ENCODE results near the gene POC1B.
A peak's percentile ranks its signal among the peaks of the same experiment; 100 is the strongest.

POC1B gene

GRCh38 chr12:89525824-89526770 lies at the start of gene POC1B:
POC1B (minus strand) TSS chr12:89526047; CDS start chr12:89525895, 152 bp downstream.
- H3K4me1 ChIP-seq (ENCODE audit: insufficient read depth, insufficient read length), result no peaks in the 10 kb centered on the region
- no peaks in the 10 kb centered on the region for H3K27me3 ChIP-seq (ENCODE audit: insufficient read depth, insufficient read length)
- H3K9me3 ChIP-seq (ENCODE audit: insufficient read depth, low read length), result no peaks in the 10 kb centered on the region
- peaks cover 12% of the 10 kb centered on the region for H3K36me3 ChIP-seq (ENCODE audit: insufficient read depth, insufficient read length, low read length)
- H3K9ac ChIP-seq (ENCODE audit: insufficient read length, low read depth), result peak within 1 kb of the TSS; percentile 87
- TF ChIP-seq ZNF274 (IDR thresholded peaks at IDR 0.05; ENCODE audit: low read depth, low read length) (no peak), YY1 (IDR thresholded peaks at IDR 0.05; ENCODE audit: insufficient read depth, insufficient read length) (no peak), SUZ12 (IDR thresholded peaks at IDR 0.05; ENCODE audit: extremely low read depth, insufficient read depth, insufficient read length) (no peak)
- peak; percentile 66 for DNase-seq (ENCODE audit: low read depth, low spot score)
- peak within 1 kb of the TSS; percentile 77 for H3K4me3 ChIP-seq (ENCODE audit: insufficient read length, low read depth)

GRCh38 chr12:89575374-89575773 lies 49.5 kb upstream of the POC1B start:
- no peak for DNase-seq (ENCODE audit: low read depth, low spot score)
- H3K4me3 ChIP-seq (ENCODE audit: insufficient read length, low read depth), result no peak overlapping the region
- H3K27me3 ChIP-seq (ENCODE audit: insufficient read depth, insufficient read length), result no peaks in the 10 kb centered on the region
- TF ChIP-seq SUZ12 (IDR thresholded peaks at IDR 0.05; ENCODE audit: extremely low read depth, insufficient read depth, insufficient read length) (no peak), YY1 (IDR thresholded peaks at IDR 0.05; ENCODE audit: insufficient read depth, insufficient read length) (no peak), ZNF274 (IDR thresholded peaks at IDR 0.05; ENCODE audit: low read depth, low read length) (no peak)
- H3K9ac ChIP-seq (ENCODE audit: insufficient read length, low read depth), result no peak overlapping the region
- no peaks in the 10 kb centered on the region for H3K36me3 ChIP-seq (ENCODE audit: insufficient read depth, insufficient read length, low read length)
- H3K4me1 ChIP-seq (ENCODE audit: insufficient read depth, insufficient read length), result no peaks in the 10 kb centered on the region
- H3K9me3 ChIP-seq (ENCODE audit: insufficient read depth, low read length), result no peaks in the 10 kb centered on the region

- Histone ChIP-seq H3K9me3 (ENCODE audit: insufficient read depth, low read length) (no peaks in the 10 kb centered on the region), H3K36me3 (ENCODE audit: insufficient read depth, insufficient read length, low read length) (no peaks in the 10 kb centered on the region), H3K9ac (ENCODE audit: insufficient read length, low read depth) (no peak overlapping the region), H3K27me3 (ENCODE audit: insufficient read depth, insufficient read length) (no peaks in the 10 kb centered on the region), H3K4me1 (ENCODE audit: insufficient read depth, insufficient read length) (no peaks in the 10 kb centered on the region), H3K4me3 (ENCODE audit: insufficient read length, low read depth) (no peak overlapping the region)
- TF ChIP-seq YY1 (IDR thresholded peaks at IDR 0.05; ENCODE audit: insufficient read depth, insufficient read length), result no peak
- TF ChIP-seq SUZ12 (IDR thresholded peaks at IDR 0.05; ENCODE audit: extremely low read depth, insufficient read depth, insufficient read length), result no peak
- TF ChIP-seq ZNF274 (IDR thresholded peaks at IDR 0.05; ENCODE audit: low read depth, low read length), result no peak
- DNase-seq (ENCODE audit: low read depth, low spot score), result no peak
Observed at GRCh38 chr12:89574736-89575208, 48.9 kb upstream of the POC1B start.

GRCh38 chr12:89573051-89573810 lies 47.4 kb upstream of the POC1B start:
- no peaks in the 10 kb centered on the region for H3K9me3 ChIP-seq (ENCODE audit: insufficient read depth, low read length)
- H3K27me3 ChIP-seq (ENCODE audit: insufficient read depth, insufficient read length), result no peaks in the 10 kb centered on the region
- H3K4me1 ChIP-seq (ENCODE audit: insufficient read depth, insufficient read length), result no peaks in the 10 kb centered on the region
- no peak overlapping the region for H3K4me3 ChIP-seq (ENCODE audit: insufficient read length, low read depth)
- no peaks in the 10 kb centered on the region for H3K36me3 ChIP-seq (ENCODE audit: insufficient read depth, insufficient read length, low read length)
- DNase-seq (ENCODE audit: low read depth, low spot score), result no peak
- TF ChIP-seq SUZ12 (IDR thresholded peaks at IDR 0.05; ENCODE audit: extremely low read depth, insufficient read depth, insufficient read length) (no peak), YY1 (IDR thresholded peaks at IDR 0.05; ENCODE audit: insufficient read depth, insufficient read length) (no peak), ZNF274 (IDR thresholded peaks at IDR 0.05; ENCODE audit: low read depth, low read length) (no peak)
- no peak overlapping the region for H3K9ac ChIP-seq (ENCODE audit: insufficient read length, low read depth)

- H3K36me3 ChIP-seq (ENCODE audit: insufficient read depth, insufficient read length, low read length), result no peaks in the 10 kb centered on the region
- no peak for TF ChIP-seq ZNF274 (IDR thresholded peaks at IDR 0.05; ENCODE audit: low read depth, low read length)
- TF ChIP-seq SUZ12 (IDR thresholded peaks at IDR 0.05; ENCODE audit: extremely low read depth, insufficient read depth, insufficient read length), result no peak
- TF ChIP-seq YY1 (IDR thresholded peaks at IDR 0.05; ENCODE audit: insufficient read depth, insufficient read length), result no peak
- no peaks in the 10 kb centered on the region for H3K4me1 ChIP-seq (ENCODE audit: insufficient read depth, insufficient read length)
- no peaks in the 10 kb centered on the region for H3K9me3 ChIP-seq (ENCODE audit: insufficient read depth, low read length)
- no peak for DNase-seq (ENCODE audit: low read depth, low spot score)
- no peak overlapping the region for H3K4me3 ChIP-seq (ENCODE audit: insufficient read length, low read depth)
- H3K9ac ChIP-seq (ENCODE audit: insufficient read length, low read depth), result no peak overlapping the region
- no peaks in the 10 kb centered on the region for H3K27me3 ChIP-seq (ENCODE audit: insufficient read depth, insufficient read length)
Observed at GRCh38 chr12:89571491-89572195, 45.8 kb upstream of the POC1B start.

- Histone ChIP-seq H3K9me3 (ENCODE audit: insufficient read depth, low read length) (no peaks in the 10 kb centered on the region), H3K27me3 (ENCODE audit: insufficient read depth, insufficient read length) (no peaks in the 10 kb centered on the region), H3K9ac (ENCODE audit: insufficient read length, low read depth) (no peak overlapping the region), H3K36me3 (ENCODE audit: insufficient read depth, insufficient read length, low read length) (no peaks in the 10 kb centered on the region), H3K4me3 (ENCODE audit: insufficient read length, low read depth) (no peak overlapping the region), H3K4me1 (ENCODE audit: insufficient read depth, insufficient read length) (no peaks in the 10 kb centered on the region)
- TF ChIP-seq ZNF274 (IDR thresholded peaks at IDR 0.05; ENCODE audit: low read depth, low read length), result no peak
- no peak for TF ChIP-seq SUZ12 (IDR thresholded peaks at IDR 0.05; ENCODE audit: extremely low read depth, insufficient read depth, insufficient read length)
- no peak for TF ChIP-seq YY1 (IDR thresholded peaks at IDR 0.05; ENCODE audit: insufficient read depth, insufficient read length)
- DNase-seq (ENCODE audit: low read depth, low spot score), result no peak
Observed at GRCh38 chr12:89568484-89568883, 42.6 kb upstream of the POC1B start.

Measured in NT2/D1 (cell line).